ENCODE measurements around the gene CTNNBL1.
"Not testable (repeated sequence)": the region's sequence is repeated elsewhere in the genome, so short reads cannot be mapped to it uniquely, and the experiment has no call there.

Gene CTNNBL1

GRCh38 chr20:37853823-37854375, 160.1 kb downstream of the CTNNBL1 start:
- DNase-seq (ENCODE audit: low read depth), result no peak

GRCh38 chr20:37856034-37856433, 162.2 kb downstream of the CTNNBL1 start:
- not testable (repeated sequence) for DNase-seq (ENCODE audit: low read depth)

GRCh38 chr20:37856932-37857660, 163.3 kb downstream of the CTNNBL1 start:
- no peak for DNase-seq (ENCODE audit: low read depth)

GRCh38 chr20:37859406-37860171, 165.8 kb downstream of the CTNNBL1 start:
- no peak for DNase-seq (ENCODE audit: low read depth)

GRCh38 chr20:37863289-37863688, 169.5 kb downstream of the CTNNBL1 start:
- no peak for DNase-seq (ENCODE audit: low read depth)

GRCh38 chr20:37864298-37864697, 170.5 kb downstream of the CTNNBL1 start:
- DNase-seq (ENCODE audit: low read depth), result no peak

GRCh38 chr20:37866051-37866450, 172.2 kb downstream of the CTNNBL1 start:
- no peak for DNase-seq (ENCODE audit: low read depth)

GRCh38 chr20:37867289-37868195, 173.7 kb downstream of the CTNNBL1 start:
- DNase-seq (ENCODE audit: low read depth), result no peak

- DNase-seq (ENCODE audit: low read depth), result no peak
These were observed 175.1 kb downstream of the CTNNBL1 start for GRCh38 chr20:37868851-37869333.

GRCh38 chr20:37869334-37869861, 175.6 kb downstream of the CTNNBL1 start:
- no peak for DNase-seq (ENCODE audit: low read depth)

- no peak for DNase-seq (ENCODE audit: low read depth)
These were observed 176.5 kb downstream of the CTNNBL1 start for GRCh38 chr20:37870294-37870693.

GRCh38 chr20:37871751-37872150, 177.9 kb downstream of the CTNNBL1 start:
- DNase-seq (ENCODE audit: low read depth), result no peak

- DNase-seq (ENCODE audit: low read depth), result no peak
These were observed 178.3 kb downstream of the CTNNBL1 start for GRCh38 chr20:37872161-37872560.

GRCh38 chr20:37873884-37874283, 180.1 kb downstream of the CTNNBL1 start:
- no peak for DNase-seq (ENCODE audit: low read depth)

GRCh38 chr20:37875460-37876175, 181.8 kb downstream of the CTNNBL1 start:
- DNase-seq (ENCODE audit: low read depth), result no peak

- DNase-seq (ENCODE audit: low read depth), result no peak
These were observed 183.0 kb downstream of the CTNNBL1 start for GRCh38 chr20:37876863-37877262.

- no peak for DNase-seq (ENCODE audit: low read depth)
These were observed 184.3 kb downstream of the CTNNBL1 start for GRCh38 chr20:37877832-37878772.

GRCh38 chr20:37878835-37879599, 185.2 kb downstream of the CTNNBL1 start:
- DNase-seq (ENCODE audit: low read depth), result no peak

GRCh38 chr20:37879843-37880242, 186.0 kb downstream of the CTNNBL1 start:
- DNase-seq (ENCODE audit: low read depth), result no peak

Data from activated T-helper 1 cell treated with Interleukin-2 at 50 U/mL for 16 hours (primary cell).